HL-60 (cell line): ENCODE results near the gene MLLT10.

Source experiments
- DNase-seq, 2 experiments: peaks; one replicate each; pipeline ENCODE4 v3.0.0-alpha.2; 2010 to 2020; ENCODE audit warnings: low read depth in 1 of 2, low spot score in 1 of 2
- H3K27ac ChIP-seq: fragments of 250-450 bp; sonication (Bioruptor Pico); replicated peaks from 2 replicates; pipeline ENCODE4 v1.5.1; 2020; ENCODE audit warnings: mild to moderate bottlenecking, moderate library complexity
- H3K27me3 ChIP-seq: fragments of 250-450 bp; sonication (Bioruptor Pico); 2 replicates; pipeline ENCODE4 v1.5.1; 2021; ENCODE audit warnings: mild to moderate bottlenecking, moderate library complexity; ENCODE audit not compliant: insufficient read depth, poor library complexity, severe bottlenecking
- H3K4me3 ChIP-seq: replicated peaks from 2 replicates; pipeline ENCODE4 v1.5.1; 2011; ENCODE audit warnings: mild to moderate bottlenecking, control low read depth, low read length; ENCODE audit not compliant: insufficient read depth
- CTCF ChIP-seq: IDR thresholded peaks from one replicate; pipeline ENCODE4 v1.5.1; 2011; ENCODE audit warnings: low read length, control low read depth, inconsistent platforms; ENCODE audit not compliant: insufficient read depth
- GABPA ChIP-seq: IDR thresholded peaks from 2 replicates; pipeline ENCODE4 v1.6.1; 2012; ENCODE audit warnings: low read depth
- POLR2AphosphoS5 ChIP-seq: IDR thresholded peaks from 2 replicates; pipeline ENCODE4 v1.6.1; 2012; ENCODE audit warnings: low read depth
- REST ChIP-seq: IDR thresholded peaks from 2 replicates; pipeline ENCODE4 v1.6.1; 2012; ENCODE audit warnings: low read depth; ENCODE audit not compliant: insufficient replicate concordance
- SPI1 ChIP-seq: IDR thresholded peaks from 2 replicates; pipeline ENCODE4 v1.6.1; 2012; ENCODE audit warnings: low read depth, mild to moderate bottlenecking, borderline replicate concordance

MLLT10 gene

GRCh38 chr10:21531164-21531563 lies 2.9 kb upstream of the MLLT10 start:
- Histone ChIP-seq H3K27me3 (no peaks in the 10 kb centered on the region), H3K4me3 (no peak overlapping the region), H3K27ac (no peak overlapping the region)
- TF ChIP-seq GABPA (no peak), POLR2AphosphoS5 (no peak), CTCF (no peak), REST (no peak), SPI1 (no peak)
- DNase-seq = no peak

- peak overlapping the region; percentile 41 for H3K4me3 ChIP-seq
- H3K27ac ChIP-seq = peak overlapping the region; percentile 94
- TF ChIP-seq REST = no peak
- TF ChIP-seq SPI1 = no peak
- no peak for TF ChIP-seq CTCF
- no peak for TF ChIP-seq POLR2AphosphoS5
- TF ChIP-seq GABPA = no peak
- DNase-seq = no peak
- H3K27me3 ChIP-seq = no peaks in the 10 kb centered on the region
Observed at GRCh38 chr10:21532694-21533466, 1.2 kb upstream of the MLLT10 start.

- no peak for DNase-seq
- Histone ChIP-seq H3K27me3 (no peaks in the 10 kb centered on the region), H3K4me3 (peak overlapping the region; percentile 54), H3K27ac (peak overlapping the region; percentile 72)
- no peak for TF ChIP-seq REST
- no peak for TF ChIP-seq CTCF
- no peak for TF ChIP-seq POLR2AphosphoS5
- no peak for TF ChIP-seq GABPA
- TF ChIP-seq SPI1 = no peak
Observed at GRCh38 chr10:21534280-21534586, 201 bp downstream of the MLLT10 start.
